ENCODE measurements around the gene STXBP6. TPM values are rescaled to one million over a fixed set of nuclear protein-coding genes. Genes with fewer than 3 reads are reported as not detected.

Gene STXBP6
- total and polyA plus RNA-seq, 10 of the 15 experiments (the other 5 are each of a cell fraction or from before 2014, with no cell fraction given): 1.2 to 47.3 (median 1.9) TPM

GRCh38 chr14:24829862-24830261 lies 220.1 kb downstream of the STXBP6 start (continued):
- no peak for TF ChIP-seq ZBTB4 (CRISPR knock-in tag; IDR thresholded peaks at IDR 0.05)
- no peak for TF ChIP-seq RUNX3 (IDR thresholded peaks at IDR 0.05; ENCODE audit: low read length)
- TF ChIP-seq ASH2L (IDR thresholded peaks at IDR 0.05; ENCODE audit: borderline replicate concordance, low read depth): no peak
- TF ChIP-seq PBX3 (IDR thresholded peaks at IDR 0.05; ENCODE audit: insufficient replicate concordance, low read depth, low read length): no peak
- no peak for TF ChIP-seq SIX5 (IDR thresholded peaks at IDR 0.05; ENCODE audit: low read depth, low read length, severe bottlenecking)
- TF ChIP-seq RFX5 (IDR thresholded peaks at IDR 0.05; ENCODE audit: low read depth, low read length): no peak
- TF ChIP-seq ZNF274 (IDR thresholded peaks at IDR 0.05; ENCODE audit: insufficient read depth, insufficient read length): no peak

GRCh38 chr14:24828486-24828885 lies 221.5 kb downstream of the STXBP6 start:
- CTCF ChIA-PET: no interaction called here
- H3K4me1 ChIP-seq (ENCODE audit: control insufficient read depth, insufficient read depth, low read length): no peaks in the 10 kb centered on the region
- POLR2A ChIA-PET: no interaction called here
- no peak overlapping the region for H3K4me3 ChIP-seq
- WGBS (ENCODE audit: insufficient coverage, insufficient replicate concordance, low lambda C conversion rate, missing lambda C conversion rate): 27% methylated on average over 4 of the region's 4 CpGs
- H3K27ac ChIP-seq (ENCODE audit: control insufficient read depth, insufficient read depth): no peak overlapping the region
- no peak overlapping the region for H3K9ac ChIP-seq (ENCODE audit: control insufficient read depth, insufficient read depth, low read length)
- no peaks in the 10 kb centered on the region for H3K79me2 ChIP-seq (ENCODE audit: control insufficient read depth, insufficient read depth, low read length)
- SMC1A ChIA-PET (ENCODE audit: uncharacterized antibody, unreplicated experiment): no interaction called here
- no TSS peak for BruUV-seq (replicated peaks)
- H3K27me3 ChIP-seq (replicated peaks in 1 of 2; ENCODE audit: control insufficient read depth in 2 of 2, insufficient read depth in 2 of 2, low read length in 1 of 2): no peaks in the 10 kb centered on the region
- H3K9me3 ChIP-seq (replicated peaks; ENCODE audit: control insufficient read depth, insufficient read depth, low read length): no peaks in the 10 kb centered on the region
- H3K4me2 ChIP-seq (ENCODE audit: control insufficient read depth, insufficient read depth): no peak overlapping the region
- FAIRE-seq (no peak), DNase-seq (ENCODE audit: low read depth, low spot score) (no peak), ATAC-seq (no peak)
- no peaks in the 10 kb centered on the region for H3K36me3 ChIP-seq (ENCODE audit: control insufficient read depth in 2 of 2, insufficient read depth in 2 of 2, low read length in 1 of 2)
- no peak overlapping the region for H2AFZ ChIP-seq (ENCODE audit: control insufficient read depth, low read depth, low read length)
- intact Hi-C loops (cut with micrococcal nuclease; ENCODE audit: unreplicated experiment): no loop called here
- in situ Hi-C loops (cut with MboI): no loop called here
- H4K20me1 ChIP-seq (ENCODE audit: control insufficient read depth, insufficient read depth): no peaks in the 10 kb centered on the region
- TF ChIP-seq HDAC6 (IDR thresholded peaks at IDR 0.05; ENCODE audit: unreplicated experiment): no peak
- TF ChIP-seq DPF2 (IDR thresholded peaks at IDR 0.05): no peak
- no peak for TF ChIP-seq BHLHE40 (IDR thresholded peaks at IDR 0.05; ENCODE audit: borderline replicate concordance in 1 of 2, low read depth in 2 of 2, low read length in 1 of 2)
- RAD21 ChIA-PET (ENCODE audit: unreplicated experiment): no interaction called here
